Measurements from ENCODE around the gene CD200R1. TPM values are rescaled to one million over a fixed set of nuclear protein-coding genes. Genes with fewer than 3 reads are reported as not detected.

CD200R1 gene
- total and polyA plus RNA-seq, 2 of the 13 experiments (the other 11 are each of a cell fraction or from before 2014, with no cell fraction given): 0.04 TPM; not detected in 1

- TF ChIP-seq ZNF563 (CRISPR knock-in tag; IDR thresholded peaks at IDR 0.05): peak; percentile 85
- TF ChIP-seq ATF7 (IDR thresholded peaks at IDR 0.05): no peak
- TF ChIP-seq ATF7 (CRISPR knock-in tag; IDR thresholded peaks at IDR 0.05): peak; percentile 67; the same call in 1 of the 2 replicates
- TF ChIP-seq PLRG1 (conservative IDR thresholded peaks at IDR 0.05): no peak
- peak; percentile 41; the same call in 1 of the 2 replicates for TF ChIP-seq ZNF703 (CRISPR knock-in tag; IDR thresholded peaks at IDR 0.05; ENCODE audit: borderline replicate concordance)
- TF ChIP-seq FOXC1 (CRISPR knock-in tag; IDR thresholded peaks at IDR 0.05; ENCODE audit: borderline replicate concordance): no peak
- peak; percentile 65 for TF ChIP-seq ZBTB26 (CRISPR knock-in tag; IDR thresholded peaks at IDR 0.05; ENCODE audit: borderline replicate concordance)
- peak; percentile 62; the same call in 1 of the 2 replicates for TF ChIP-seq ZFP1 (CRISPR knock-in tag; IDR thresholded peaks at IDR 0.05)
- TF ChIP-seq ZNF512 (CRISPR knock-in tag; IDR thresholded peaks at IDR 0.05): no peak
- peak; percentile 35; the same call in 1 of the 2 replicates for TF ChIP-seq SP5 (CRISPR knock-in tag; IDR thresholded peaks at IDR 0.05; ENCODE audit: borderline replicate concordance, low read depth)
- peak; percentile 91 for TF ChIP-seq SP4 (CRISPR knock-in tag; IDR thresholded peaks at IDR 0.05)
- peak; percentile 56; the same call in 1 of the 2 replicates for TF ChIP-seq ZNF574 (CRISPR knock-in tag; IDR thresholded peaks at IDR 0.05)
- no peak for TF ChIP-seq ZNF367 (CRISPR knock-in tag; IDR thresholded peaks at IDR 0.05; ENCODE audit: borderline replicate concordance)
- TF ChIP-seq ZNF792 (CRISPR knock-in tag; IDR thresholded peaks at IDR 0.05): no peak
- TF ChIP-seq HOXA5 (CRISPR knock-in tag; IDR thresholded peaks at IDR 0.05): no peak
- no peak for TF ChIP-seq ZNF432 (CRISPR knock-in tag; IDR thresholded peaks at IDR 0.05; ENCODE audit: borderline replicate concordance)
- peak; percentile 61; the same call in 1 of the 2 replicates for TF ChIP-seq ZBTB25 (CRISPR knock-in tag; IDR thresholded peaks at IDR 0.05)
- TF ChIP-seq ZNF777 (CRISPR knock-in tag; IDR thresholded peaks at IDR 0.05): no peak; the same call in 1 of the 2 replicates
- peak; percentile 36; the same call in 1 of the 2 replicates for TF ChIP-seq ZNF839 (CRISPR knock-in tag; IDR thresholded peaks at IDR 0.05; ENCODE audit: borderline replicate concordance)
- peak; percentile 27; the same call in 1 of the 2 replicates for TF ChIP-seq FOXK1 (CRISPR knock-in tag; IDR thresholded peaks at IDR 0.05; ENCODE audit: borderline replicate concordance, low read depth)
- no peak for TF ChIP-seq ZNF382 (CRISPR knock-in tag; IDR thresholded peaks at IDR 0.05; ENCODE audit: borderline replicate concordance)
- TF ChIP-seq ZNF251 (CRISPR knock-in tag; IDR thresholded peaks at IDR 0.05): no peak
- peak; percentile 82 for TF ChIP-seq IKZF4 (CRISPR knock-in tag; IDR thresholded peaks at IDR 0.05; ENCODE audit: borderline replicate concordance, low read depth, not compliant biosample characterization)
Measured at GRCh38 chr3:113019182-113020137, 44.6 kb upstream of the CD200R1 start (continued).

Data from HepG2 (cell line).